Panc1 (cell line): ENCODE data around the gene GAN. TPM values are rescaled to one million over a fixed set of nuclear protein-coding genes. Genes with fewer than 3 reads are reported as not detected.

Experiments
- ATAC-seq: fragments of 200-7000 bp; cut with Tn5 transposase; 2 replicates; pipeline ENCODE4 v1.9.1; 2020; ENCODE audit warnings: mild to moderate bottlenecking, moderate library complexity
- BruUV-seq: library from RNA; stranded (reverse); fragments of 400-500 nt; replicated peaks from 2 replicates; lab custom pipeline; 2021; lab: Mats Ljungman, UMichigan
- CTCF ChIA-PET: fragments of 300-600 bp; sonication (Branson Sonifier 250); formaldehyde crosslinking; loops from one replicate; lab custom pipeline; 2022; ENCODE audit warnings: antibody characterized with exemption; lab: Charles Lee
- POLR2A ChIA-PET: fragments of 300-600 bp; sonication (Branson Sonifier 250); formaldehyde crosslinking; loops from one replicate; lab custom pipeline; 2022; ENCODE audit warnings: antibody characterized with exemption; lab: Charles Lee
- DNase-seq: peaks from one replicate; pipeline ENCODE4 v3.0.0-alpha.2; 2010; ENCODE audit warnings: low read depth, low spot score
- H3K27ac ChIP-seq: 2 replicates; pipeline ENCODE4 v1.5.1; 2011; ENCODE audit warnings: mild to moderate bottlenecking, low read length, inconsistent platforms
- H3K27me3 ChIP-seq: fragments of 200-500 bp; sonication (Bioruptor generic); 2 replicates; pipeline ENCODE4 v1.6.0; 2014; ENCODE audit warnings: low read length, inconsistent platforms; ENCODE audit not compliant: control insufficient read depth, insufficient read depth
- H3K36me3 ChIP-seq: fragments of 200-500 bp; sonication (Bioruptor generic); 2 replicates; pipeline ENCODE4 v1.5.1; 2014; ENCODE audit warnings: inconsistent platforms, mild to moderate bottlenecking, low read length, moderate library complexity; ENCODE audit not compliant: control insufficient read depth, insufficient read depth
- H3K4me1 ChIP-seq: 2 replicates; pipeline ENCODE4 v1.5.1; 2011; ENCODE audit warnings: inconsistent platforms, mild to moderate bottlenecking, low read length, moderate library complexity; ENCODE audit not compliant: control insufficient read depth, insufficient read depth
- H3K4me3 ChIP-seq, 2 experiments: 2 replicates each; pipeline ENCODE4 v1.5.1; 2011 to 2012; ENCODE audit warnings: low read depth in 2 of 2, low read length in 2 of 2, mild to moderate bottlenecking in 2 of 2, inconsistent platforms in 1 of 2, moderate library complexity in 1 of 2
- H3K9me3 ChIP-seq: fragments of 200-500 bp; sonication (Bioruptor generic); 2 replicates; pipeline ENCODE4 v1.5.1; 2014; ENCODE audit warnings: low read depth, mild to moderate bottlenecking, inconsistent platforms, low read length, moderate library complexity; ENCODE audit not compliant: control insufficient read depth, insufficient read depth
- POLR2AphosphoS5 ChIP-seq: IDR thresholded peaks from 2 replicates; pipeline ENCODE4 v1.6.1; 2012; ENCODE audit warnings: mild to moderate bottlenecking, low read depth, low read length, moderate library complexity
- SIN3A ChIP-seq: IDR thresholded peaks from 2 replicates; pipeline ENCODE4 v1.6.1; 2012; ENCODE audit warnings: low read depth, mild to moderate bottlenecking, low read length, moderate library complexity, borderline replicate concordance; ENCODE audit not compliant: insufficient read depth
- TCF7L2 ChIP-seq: IDR thresholded peaks from 2 replicates; pipeline ENCODE4 v1.6.1; 2011; ENCODE audit warnings: mild to moderate bottlenecking, low read depth, low read length, inconsistent platforms
- in situ Hi-C: cut with HindIII; loops from 2 replicates; pipeline ENCODE4 v1.10.0; 2016; ENCODE audit warnings: low sequenced_read_pairs, low pct_unique_long_range_greater_than_20kb
- intact Hi-C: fragments of 100-400 bp; cut with micrococcal nuclease; formaldehyde crosslinking; loops from one replicate; pipeline ENCODE4 v1.10.0; 2022; ENCODE audit not compliant: unreplicated experiment
- total RNA-seq: library from RNA; stranded (reverse); gene quantifications from one replicate; pipeline ENCODE4 v1.2.1, GENCODE V29; 2021; ENCODE audit not compliant: unreplicated experiment
- TF ChIP-seq, protein P1 (sequence below), 2 experiments: IDR thresholded peaks; 2 replicates each; pipeline ENCODE4 v1.6.1; 2011 to 2012; ENCODE audit warnings: low read depth in 2 of 2, control low read depth in 1 of 2, low read length in 1 of 2, mild to moderate bottlenecking in 1 of 2, moderate library complexity in 1 of 2; ENCODE audit not compliant: insufficient read depth in 1 of 2
- TF ChIP-seq, protein P2 (sequence below): fragments of 450-650 bp; IDR thresholded peaks from 2 replicates; pipeline ENCODE4 v1.5.1; 2017; ENCODE audit warnings: mild to moderate bottlenecking

The GAN gene
- total RNA-seq, 1 experiment from 2014 or later: 9.1 TPM

DNA sequence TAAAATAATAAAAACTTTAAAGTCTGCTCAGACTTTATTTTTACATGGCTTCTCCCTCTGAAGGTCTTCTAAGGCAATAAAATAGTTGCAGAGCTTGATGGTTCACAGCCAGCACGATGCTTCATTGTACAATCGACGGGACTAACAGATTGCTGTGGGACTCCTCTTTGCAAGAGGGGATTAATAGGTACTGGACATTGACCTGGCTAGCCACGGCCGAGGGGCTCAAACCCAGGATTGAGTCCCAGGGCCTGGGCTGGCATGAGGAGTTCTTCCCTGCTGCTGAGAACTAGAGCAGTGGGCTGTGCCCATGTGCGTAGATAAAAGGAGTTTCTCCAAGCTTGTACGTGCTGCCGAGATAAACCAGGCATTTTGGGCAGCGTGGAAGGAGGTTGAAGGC lies 23.6 kb upstream of the GAN start:
- POLR2A ChIA-PET: no interaction called here
- CTCF ChIA-PET: no interaction called here
- Histone ChIP-seq H3K27ac (no peak overlapping the region), H3K9me3 (no peaks in the 10 kb centered on the region), H3K4me3 (no peak overlapping the region), H3K36me3 (no peaks in the 10 kb centered on the region), H3K27me3 (no peaks in the 10 kb centered on the region), H3K4me1 (no peaks in the 10 kb centered on the region)
- no peak for DNase-seq
- ATAC-seq: no peak
- TF ChIP-seq, protein P1, sequence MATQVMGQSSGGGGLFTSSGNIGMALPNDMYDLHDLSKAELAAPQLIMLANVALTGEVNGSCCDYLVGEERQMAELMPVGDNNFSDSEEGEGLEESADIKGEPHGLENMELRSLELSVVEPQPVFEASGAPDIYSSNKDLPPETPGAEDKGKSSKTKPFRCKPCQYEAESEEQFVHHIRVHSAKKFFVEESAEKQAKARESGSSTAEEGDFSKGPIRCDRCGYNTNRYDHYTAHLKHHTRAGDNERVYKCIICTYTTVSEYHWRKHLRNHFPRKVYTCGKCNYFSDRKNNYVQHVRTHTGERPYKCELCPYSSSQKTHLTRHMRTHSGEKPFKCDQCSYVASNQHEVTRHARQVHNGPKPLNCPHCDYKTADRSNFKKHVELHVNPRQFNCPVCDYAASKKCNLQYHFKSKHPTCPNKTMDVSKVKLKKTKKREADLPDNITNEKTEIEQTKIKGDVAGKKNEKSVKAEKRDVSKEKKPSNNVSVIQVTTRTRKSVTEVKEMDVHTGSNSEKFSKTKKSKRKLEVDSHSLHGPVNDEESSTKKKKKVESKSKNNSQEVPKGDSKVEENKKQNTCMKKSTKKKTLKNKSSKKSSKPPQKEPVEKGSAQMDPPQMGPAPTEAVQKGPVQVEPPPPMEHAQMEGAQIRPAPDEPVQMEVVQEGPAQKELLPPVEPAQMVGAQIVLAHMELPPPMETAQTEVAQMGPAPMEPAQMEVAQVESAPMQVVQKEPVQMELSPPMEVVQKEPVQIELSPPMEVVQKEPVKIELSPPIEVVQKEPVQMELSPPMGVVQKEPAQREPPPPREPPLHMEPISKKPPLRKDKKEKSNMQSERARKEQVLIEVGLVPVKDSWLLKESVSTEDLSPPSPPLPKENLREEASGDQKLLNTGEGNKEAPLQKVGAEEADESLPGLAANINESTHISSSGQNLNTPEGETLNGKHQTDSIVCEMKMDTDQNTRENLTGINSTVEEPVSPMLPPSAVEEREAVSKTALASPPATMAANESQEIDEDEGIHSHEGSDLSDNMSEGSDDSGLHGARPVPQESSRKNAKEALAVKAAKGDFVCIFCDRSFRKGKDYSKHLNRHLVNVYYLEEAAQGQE (IDR thresholded peaks at IDR 0.05; ENCODE audit: insufficient read depth in 1 of 2, low read depth in 2 of 2, low read length in 1 of 2): no peak
- TF ChIP-seq SIN3A (no peak), POLR2AphosphoS5 (no peak), TCF7L2 (no peak)
- TF ChIP-seq, protein P2, sequence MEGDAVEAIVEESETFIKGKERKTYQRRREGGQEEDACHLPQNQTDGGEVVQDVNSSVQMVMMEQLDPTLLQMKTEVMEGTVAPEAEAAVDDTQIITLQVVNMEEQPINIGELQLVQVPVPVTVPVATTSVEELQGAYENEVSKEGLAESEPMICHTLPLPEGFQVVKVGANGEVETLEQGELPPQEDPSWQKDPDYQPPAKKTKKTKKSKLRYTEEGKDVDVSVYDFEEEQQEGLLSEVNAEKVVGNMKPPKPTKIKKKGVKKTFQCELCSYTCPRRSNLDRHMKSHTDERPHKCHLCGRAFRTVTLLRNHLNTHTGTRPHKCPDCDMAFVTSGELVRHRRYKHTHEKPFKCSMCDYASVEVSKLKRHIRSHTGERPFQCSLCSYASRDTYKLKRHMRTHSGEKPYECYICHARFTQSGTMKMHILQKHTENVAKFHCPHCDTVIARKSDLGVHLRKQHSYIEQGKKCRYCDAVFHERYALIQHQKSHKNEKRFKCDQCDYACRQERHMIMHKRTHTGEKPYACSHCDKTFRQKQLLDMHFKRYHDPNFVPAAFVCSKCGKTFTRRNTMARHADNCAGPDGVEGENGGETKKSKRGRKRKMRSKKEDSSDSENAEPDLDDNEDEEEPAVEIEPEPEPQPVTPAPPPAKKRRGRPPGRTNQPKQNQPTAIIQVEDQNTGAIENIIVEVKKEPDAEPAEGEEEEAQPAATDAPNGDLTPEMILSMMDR: no peak
- in situ Hi-C loops: no loop called here
- intact Hi-C loops: no loop called here
- no TSS peak for BruUV-seq

DNA sequence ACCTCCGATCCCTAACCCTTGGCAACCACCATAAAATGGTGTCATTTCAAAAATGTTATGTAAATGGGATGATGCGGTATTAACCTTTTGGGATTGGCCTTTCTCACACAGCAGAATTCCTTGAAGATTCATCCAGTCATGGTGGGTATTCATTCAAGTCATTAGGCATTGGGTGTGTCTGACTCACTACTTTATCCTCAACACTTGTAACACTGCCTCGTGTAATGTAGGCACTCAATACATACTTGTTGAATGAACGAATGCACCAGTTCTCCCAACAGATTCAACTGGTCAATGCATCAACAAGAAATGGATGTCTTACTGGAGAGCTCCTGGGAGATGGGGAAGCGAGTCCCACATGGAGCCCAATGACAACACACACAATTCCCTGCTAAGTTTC lies 21.8 kb upstream of the GAN start:
- ATAC-seq: no peak
- CTCF ChIA-PET: no interaction called here

More for the DNA sequence above, 21.8 kb upstream of the GAN start:
- no TSS peak for BruUV-seq
- Histone ChIP-seq H3K27ac (no peak overlapping the region), H3K4me3 (no peak overlapping the region), H3K4me1 (no peaks in the 10 kb centered on the region), H3K9me3 (no peaks in the 10 kb centered on the region), H3K27me3 (no peaks in the 10 kb centered on the region), H3K36me3 (no peaks in the 10 kb centered on the region)
- no peak for DNase-seq
- TF ChIP-seq SIN3A (no peak), TCF7L2 (no peak), POLR2AphosphoS5 (no peak)
- TF ChIP-seq, protein P1 (IDR thresholded peaks at IDR 0.05; ENCODE audit: insufficient read depth in 1 of 2, low read depth in 2 of 2, low read length in 1 of 2): no peak
- TF ChIP-seq, protein P2: no peak
- POLR2A ChIA-PET: no interaction called here
- intact Hi-C loops: no loop called here
- in situ Hi-C loops: no loop called here
